Cardiac septum (tissue), 1 donor: ENCODE measurements around the gene ELFN1. TPM values are rescaled to one million over a fixed set of nuclear protein-coding genes. Genes with fewer than 3 reads are reported as not detected.
A peak's percentile ranks its signal among the peaks of the same experiment; 100 is the strongest.

ENCODE experiments used
- DNase-seq: peaks from one replicate; pipeline ENCODE4 v3.0.0-alpha.2; 2020; ENCODE audit warnings: low spot score
- intact Hi-C: fragments of 100-400 bp; cut with DNase I; formaldehyde crosslinking; loops from one replicate; pipeline ENCODE4 v1.14.0; 2022
- total RNA-seq: library from RNA; stranded (reverse); fragmentation: NEBNext Ultra II Directional; extraction: Animal tissue kit (Norgen Biotek cat#: 25700); gene quantifications from one replicate; pipeline ENCODE4 v1.2.1, GENCODE V29; 2021
- donor health status: DM: no; HTN: no; CAD: no.

Gene ELFN1
- total RNA-seq, 1 donor from 2014 or later: 7.4 TPM

- no peak for DNase-seq
- intact Hi-C loops: no loop called here
Measured at GRCh38 chr7:1659696-1660095, 10.4 kb upstream of the ELFN1 start.

- DNase-seq: no peak
- intact Hi-C loops: no loop called here
Measured at GRCh38 chr7:1661461-1661860, 8.6 kb upstream of the ELFN1 start.

GRCh38 chr7:1662101-1662500 is 8.0 kb upstream of the ELFN1 start:
- DNase-seq: peak; percentile 33
- intact Hi-C loops: no loop called here

- intact Hi-C loops: no loop called here
- DNase-seq: peak; percentile 38
Measured at GRCh38 chr7:1662767-1663166, 7.3 kb upstream of the ELFN1 start.

GRCh38 chr7:1663223-1663622 is 6.9 kb upstream of the ELFN1 start:
- intact Hi-C loops: no loop called here
- DNase-seq: peak; percentile 68

GRCh38 chr7:1663857-1664651 is 6.0 kb upstream of the ELFN1 start:
- peak; percentile 68 for DNase-seq
- intact Hi-C loops: loop anchor here (2.0 kb wide), 1 partner anchor 95 kb away; no protein-coding TSS in a partner anchor

- DNase-seq: peak; percentile 78
- intact Hi-C loops: loop anchor here (2.0 to 5.0 kb wide), 3 partner anchors 47 to 542 kb away; no protein-coding TSS in a partner anchor
Measured at GRCh38 chr7:1664711-1665548, 5.1 kb upstream of the ELFN1 start.

- intact Hi-C loops: loop anchor here (2.0 to 5.0 kb wide), 3 partner anchors 47 to 542 kb away; no protein-coding TSS in a partner anchor
- DNase-seq: peak; percentile 80
Measured at GRCh38 chr7:1665549-1666316, 4.3 kb upstream of the ELFN1 start.

GRCh38 chr7:1666317-1666822 is 3.7 kb upstream of the ELFN1 start:
- DNase-seq: no peak
- intact Hi-C loops: loop anchor here (5.0 kb wide), 2 partner anchors 46 to 541 kb away; no protein-coding TSS in a partner anchor

GRCh38 chr7:1666823-1667565 is 3.1 kb upstream of the ELFN1 start:
- intact Hi-C loops: loop anchor here (5.0 kb wide), 2 partner anchors 45 to 540 kb away; no protein-coding TSS in a partner anchor

GRCh38 chr7:1667566-1668395 is 2.3 kb upstream of the ELFN1 start:
- intact Hi-C loops: loop anchor here (5.0 kb wide), 2 partner anchors 45 to 540 kb away; no protein-coding TSS in a partner anchor
- peak; percentile 61 for DNase-seq

More at GRCh38 chr7:1666823-1667565, 3.1 kb upstream of the ELFN1 start:
- peak; percentile 76 for DNase-seq

GRCh38 chr7:1668396-1669063 is 1.5 kb upstream of the ELFN1 start:
- intact Hi-C loops: loop anchor here (5.0 kb wide), 2 partner anchors 44 to 539 kb away; no protein-coding TSS in a partner anchor
- DNase-seq: peak; percentile 76

- intact Hi-C loops: loop anchor here (5.0 kb wide), 2 partner anchors 43 to 538 kb away; no protein-coding TSS in a partner anchor
- peak; percentile 62 for DNase-seq
Measured at GRCh38 chr7:1669064-1669951, 769 bp upstream of the ELFN1 start.

GRCh38 chr7:1670894-1671593 is 967 bp downstream of the ELFN1 start:
- peak; percentile 62 for DNase-seq
- intact Hi-C loops: no loop called here
